Activated T-helper 17 cell treated with anti-CD3 and anti-CD28 coated beads, Interleukin-2, amount 50 U/mL, for 72 hours (primary cell): ENCODE data around the gene CCDC137. TPM values are rescaled to one million over a fixed set of nuclear protein-coding genes. Genes with fewer than 3 reads are reported as not detected.

Experiments
- ATAC-seq: fragments of 150-1000 bp; cut with Tn5 transposase; replicated peaks from 2 replicates; pipeline ENCODE4 v1.10.0; 2021; ENCODE audit warnings: mild to moderate bottlenecking, moderate library complexity
- H3K27ac Mint-ChIP-seq: one replicate; pipeline ENCODE4 v1.8.0; 2022; ENCODE audit warnings: mixed read lengths
- H3K27me3 Mint-ChIP-seq: one replicate; pipeline ENCODE4 v1.8.0; 2022; ENCODE audit warnings: mixed read lengths
- H3K36me3 Mint-ChIP-seq: one replicate; pipeline ENCODE4 v1.8.0; 2022; ENCODE audit warnings: low read depth, mild to moderate bottlenecking, mixed read lengths
- H3K4me1 Mint-ChIP-seq: one replicate; pipeline ENCODE4 v1.8.0; 2022; ENCODE audit warnings: mixed read lengths
- H3K4me3 Mint-ChIP-seq: one replicate; pipeline ENCODE4 v1.8.0; 2022; ENCODE audit warnings: mild to moderate bottlenecking, mixed read lengths
- H3K9me3 Mint-ChIP-seq: one replicate; pipeline ENCODE4 v1.8.0; 2022; ENCODE audit warnings: mixed read lengths
- total RNA-seq, 2 donors: library from RNA; stranded (reverse); gene quantifications; one replicate each; pipeline ENCODE4 v1.2.3, GENCODE V29; 2022

Gene CCDC137
- total RNA-seq, 2 donors from 2014 or later: 29.6 to 48.6 TPM

DNA sequence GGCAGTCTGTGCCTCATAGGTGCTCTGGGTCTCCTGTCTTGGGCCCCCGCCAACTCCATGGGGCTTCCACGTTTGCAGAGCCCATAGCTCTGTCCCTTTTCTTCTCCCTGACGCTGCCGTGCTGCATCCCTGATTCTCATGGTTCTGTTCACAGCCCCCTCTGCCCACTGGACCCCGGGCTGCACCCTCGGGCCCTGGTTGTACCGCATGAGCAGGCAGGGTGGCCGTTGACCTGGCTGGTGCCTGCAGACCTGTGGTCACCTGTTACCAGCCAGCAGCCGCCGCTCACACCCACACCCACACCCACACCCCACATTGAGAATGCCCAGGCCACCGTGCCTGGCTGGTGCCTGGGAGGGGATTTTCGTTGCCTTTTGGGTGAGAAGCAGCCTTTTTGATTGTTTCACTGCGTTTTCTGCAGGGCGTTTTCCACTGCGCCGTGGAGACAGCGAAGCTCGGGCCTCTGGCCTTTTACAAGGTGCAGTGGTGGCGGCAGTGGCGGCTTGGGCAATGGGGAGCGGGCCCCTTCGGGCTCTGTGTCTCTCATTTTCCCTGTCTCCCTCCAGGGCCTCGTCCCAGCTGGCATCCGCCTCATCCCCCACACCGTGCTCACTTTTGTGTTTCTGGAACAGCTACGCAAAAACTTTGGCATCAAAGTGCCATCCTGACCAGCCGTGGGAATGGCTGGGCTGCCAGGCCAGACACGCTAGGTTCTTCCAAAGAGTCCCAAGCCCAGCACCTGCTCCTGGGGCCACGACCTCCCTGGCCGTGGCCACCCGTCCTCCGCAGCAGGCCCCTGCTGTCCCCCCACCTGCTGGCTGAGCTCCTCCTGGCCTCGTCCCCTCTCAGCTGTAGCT, 53.1 kb downstream of the CCDC137 start:
- no peaks in the 10 kb centered on the region for H3K36me3 Mint-ChIP-seq
- H3K9me3 Mint-ChIP-seq: no peaks in the 10 kb centered on the region
- no peak overlapping the region for H3K27ac Mint-ChIP-seq
- peaks cover 4% of the 10 kb centered on the region for H3K27me3 Mint-ChIP-seq
- H3K4me1 Mint-ChIP-seq: no peaks in the 10 kb centered on the region
- no peak overlapping the region for H3K4me3 Mint-ChIP-seq
- ATAC-seq: no peak

GRCh38 chr17:81720267-81721071, 53.9 kb downstream of the CCDC137 start:
- no peak overlapping the region for H3K27ac Mint-ChIP-seq
- H3K36me3 Mint-ChIP-seq: no peaks in the 10 kb centered on the region
- ATAC-seq: no peak
- H3K4me3 Mint-ChIP-seq: no peak overlapping the region
- H3K27me3 Mint-ChIP-seq: peaks cover 4% of the 10 kb centered on the region
- H3K4me1 Mint-ChIP-seq: no peaks in the 10 kb centered on the region
- H3K9me3 Mint-ChIP-seq: no peaks in the 10 kb centered on the region

- no peaks in the 10 kb centered on the region for H3K9me3 Mint-ChIP-seq
- no peak for ATAC-seq
- peaks cover 7% of the 10 kb centered on the region for H3K27me3 Mint-ChIP-seq
- no peak overlapping the region for H3K27ac Mint-ChIP-seq
- H3K4me3 Mint-ChIP-seq: no peak overlapping the region
- H3K4me1 Mint-ChIP-seq: no peaks in the 10 kb centered on the region
- H3K36me3 Mint-ChIP-seq: no peaks in the 10 kb centered on the region
Observed at GRCh38 chr17:81722184-81723120, 55.9 kb downstream of the CCDC137 start.

Other genes with a start within 250 kb of the CCDC137 start
- 1,000 to 10,000 TPM; 4,457 to 7,394 TPM for gene ACTG1, start 153.9 kb upstream of the CCDC137 start, total RNA-seq
- under 1 TPM; 0.43 to 0.93 TPM for gene FSCN2, start 138.4 kb upstream of the CCDC137 start, total RNA-seq
- gene FAAP100, start 114.4 kb upstream of the CCDC137 start, total RNA-seq: 10 to 100 TPM; 26.9 to 38.6 TPM
- 100 to 1,000 TPM; 101 to 103 TPM for gene NPLOC4, start 29.6 kb upstream of the CCDC137 start, total RNA-seq
- 1 to 10 TPM in 1 of 2 donors, under 1 TPM in 1; 0.30 to 1.4 TPM for gene TSPAN10, start 29.5 kb upstream of the CCDC137 start, total RNA-seq
- gene PDE6G, start 10.2 kb upstream of the CCDC137 start, total RNA-seq: 1 to 10 TPM in 1 of 2 donors, under 1 TPM in 1; 0.89 to 1.6 TPM
- gene OXLD1, start 132 bp upstream of the CCDC137 start, total RNA-seq: 10 to 100 TPM; 18.4 to 40.3 TPM
- gene ARL16, start 17.1 kb downstream of the CCDC137 start, total RNA-seq: 10 to 100 TPM; 12.6 to 20.9 TPM
- 100 to 1,000 TPM; 118 to 130 TPM for gene HGS, start 17.3 kb downstream of the CCDC137 start, total RNA-seq
- gene MRPL12, start 36.6 kb downstream of the CCDC137 start, total RNA-seq: 100 to 1,000 TPM in 1 of 2 donors, 10 to 100 TPM in 1; 50.7 to 108 TPM
- 10 to 100 TPM; 15.4 to 38.9 TPM for gene SLC25A10, start 45.5 kb downstream of the CCDC137 start, total RNA-seq
- gene GCGR, start 137.4 kb downstream of the CCDC137 start, total RNA-seq: under 1 TPM in 1 of 2 donors, not detected in 1; 0.26 TPM
- gene MCRIP1, start 166.6 kb downstream of the CCDC137 start, total RNA-seq: 10 to 100 TPM; 45.7 to 94.4 TPM
- gene PPP1R27, start 168.3 kb downstream of the CCDC137 start, total RNA-seq: not detected
- 100 to 1,000 TPM; 506 to 602 TPM for gene P4HB, start 193.8 kb downstream of the CCDC137 start, total RNA-seq
- 100 to 1,000 TPM; 384 to 814 TPM for gene ARHGDIA, start 204.6 kb downstream of the CCDC137 start, total RNA-seq
- gene ALYREF, start 224.8 kb downstream of the CCDC137 start, total RNA-seq: 100 to 1,000 TPM; 103 to 251 TPM
- 100 to 1,000 TPM; 103 to 123 TPM for gene ANAPC11, start 225.0 kb downstream of the CCDC137 start, total RNA-seq
- under 1 TPM; 0.17 to 0.53 TPM for gene NPB, start 235.5 kb downstream of the CCDC137 start, total RNA-seq
- 10 to 100 TPM; 10.1 to 26.8 TPM for gene PCYT2, start 244.7 kb downstream of the CCDC137 start, total RNA-seq